Pancreas (tissue), 10 donors: ENCODE data around the gene ZGPAT. TPM values are rescaled to one million over a fixed set of nuclear protein-coding genes. Genes with fewer than 3 reads are reported as not detected.

ENCODE experiments used
- ATAC-seq, 4 donors: fragments of 200-7000 bp; cut with Tn5 transposase; one replicate each; pipeline versions ENCODE4 v1.8.0 to v1.9.1; 2020; ENCODE audit warnings: mild to moderate bottlenecking in 4 of 4, moderate library complexity in 4 of 4
- DNase-seq, 6 donors: peaks; one replicate each; pipeline ENCODE4 v3.0.0-alpha.2; 2020
- FAIRE-seq: peaks from 2 replicates; lab custom pipeline; 2012; peaks lifted over from hg19 to GRCh38; lab: Jason Lieb, UNC
- H3K27ac ChIP-seq, 4 donors: fragments of 200-600 bp; sonication (generic); 1 replicate in 3 of 4; 2 replicates in 1 of 4; pipeline versions ENCODE4 v1.5.0 to v1.8.0; 2020
- H3K27me3 ChIP-seq, 4 donors: fragments of 200-600 bp; one replicate each; pipeline ENCODE4 v1.8.0; 2021
- H3K36me3 ChIP-seq, 3 donors: fragments of 200-600 bp; sonication (generic) in 1 of 3; one replicate each; pipeline versions ENCODE4 v1.5.0 to v1.8.0; 2020 to 2021
- H3K4me1 ChIP-seq, 3 donors: fragments of 200-600 bp; one replicate each; pipeline ENCODE4 v1.8.0; 2021
- H3K4me3 ChIP-seq, 4 donors: fragments of 200-600 bp; sonication (generic) in 2 of 4; one replicate each; pipeline versions ENCODE4 v1.5.0 to v1.8.0; 2020 to 2021
- H3K9me3 ChIP-seq, 4 donors: fragments of 200-600 bp; one replicate each; pipeline ENCODE4 v1.8.0; 2021
- CTCF ChIP-seq, 4 donors: fragments of 200-600 bp; sonication (generic) in 3 of 4; IDR thresholded peaks; one replicate each; pipeline versions ENCODE4 v1.5.0 to v1.8.0; 2021; ENCODE audit warnings: antibody characterized with exemption in 4 of 4
- WGBS, 2 donors: extraction: QIAGEN DNeasy Blood & Tissue Kit; methylation state at CpG; one replicate each; pipeline ENCODE4 v1.1.7; 2013; 5-methylcytosine and 5-hydroxymethylcytosine counted together
- intact Hi-C, 3 donors: fragments of 100-400 bp; cut with DNase I; formaldehyde crosslinking; loops; one replicate each; pipeline versions ENCODE4 v1.11.1 to v1.14.2; 2022
- polyA plus RNA-seq, 2 donors: library from polyadenylated mRNA; stranded (reverse); fragments of 200-250 nt; gene quantifications; one replicate each; pipeline ENCODE4 v1.2.3, GENCODE V29; 2013
- total RNA-seq, 6 donors: library from RNA; stranded (reverse); fragmentation: NEBNext Ultra II Directional in 4 of 6; extraction: Animal tissue kit (Norgen Biotek cat#: 25700) in 4 of 6; gene quantifications; one replicate each; pipeline versions ENCODE4 v1.2.1 to v1.2.4, GENCODE V29; 2021 to 2023
- donor health status: healthy with polysubstance abuse.
- donor health status: DM: no; HTN: no; CAD: no; lungs with moderate emphysema.
- donor health status: DM: no; HTN: no; CAD: no.
- donor health status: control.
- donor health status: control.
- donor health status: Bipolar disorder and iron deficiency.
- donor health status: DM: yes; HTN: yes; CAD: no.
- donor health status: DM: no; HTN: no; CAD: no.
- donor health status: DM: no; HTN: no; CAD: no.
- donor health status: DM: yes; HTN: yes; CAD: no.

ZGPAT gene
- total and polyA plus RNA-seq, 8 donors, result 9.3 to 61.6 (median 12.3) TPM

GRCh38 chr20:63745424-63745805 is 37.6 kb downstream of the ZGPAT start:
- peaks cover 4 to 10% (median 6%) of the 10 kb centered on the region in 3 donors for H3K4me1 ChIP-seq

GRCh38 chr20:63745961-63746731 is 38.3 kb downstream of the ZGPAT start:
- WGBS, 2 donors, result 86 to 87% methylated on average over 26 of the region's 26 CpGs
- peak in 1 of 6 donors; percentile 75 for DNase-seq
- TF ChIP-seq CTCF (IDR thresholded peaks at IDR 0.05), result no peak

More at GRCh38 chr20:63745424-63745805, 37.6 kb downstream of the ZGPAT start:
- no peak for TF ChIP-seq CTCF (IDR thresholded peaks at IDR 0.05)
- Histone ChIP-seq H3K9me3 (no peaks in the 10 kb centered on the region), H3K4me3 (no peak overlapping the region), H3K27ac (no peak overlapping the region), H3K36me3 (peaks cover 0 to 11% (median 6%) of the 10 kb centered on the region in 3 donors), H3K27me3 (no peaks in the 10 kb centered on the region)
- 80 to 83% methylated on average over 15 of the region's 15 CpGs for WGBS, 2 donors
- no peak for ATAC-seq
- no peak for DNase-seq
- FAIRE-seq, result no peak
- intact Hi-C loops, result no loop called here

GRCh38 chr20:63746751-63747315 is 39.0 kb downstream of the ZGPAT start:
- H3K4me3 ChIP-seq, result no peak overlapping the region
- intact Hi-C loops, result no loop called here
- DNase-seq, result peak in 2 of 6 donors; percentile 54 to 77
- ATAC-seq, result no peak
- H3K27ac ChIP-seq, result no peak overlapping the region
- no peak for FAIRE-seq
- H3K4me1 ChIP-seq, result peaks cover 0 to 3% (median 0%) of the 10 kb centered on the region in 3 donors
- no peak for TF ChIP-seq CTCF (IDR thresholded peaks at IDR 0.05)
- peaks cover 0 to 11% (median 6%) of the 10 kb centered on the region in 3 donors for H3K36me3 ChIP-seq
- no peaks in the 10 kb centered on the region for H3K9me3 ChIP-seq
- 88 to 91% methylated on average over 30 to 47 of the region's 47 CpGs for WGBS, 2 donors
- H3K27me3 ChIP-seq, result no peaks in the 10 kb centered on the region

More at GRCh38 chr20:63745961-63746731, 38.3 kb downstream of the ZGPAT start:
- intact Hi-C loops, result no loop called here
- no peak overlapping the region for H3K4me3 ChIP-seq
- H3K36me3 ChIP-seq, result peaks cover 0 to 11% (median 6%) of the 10 kb centered on the region in 3 donors
- H3K27ac ChIP-seq, result no peak overlapping the region
- no peak for ATAC-seq
- FAIRE-seq, result no peak
- H3K9me3 ChIP-seq, result no peaks in the 10 kb centered on the region
- H3K27me3 ChIP-seq, result no peaks in the 10 kb centered on the region
- H3K4me1 ChIP-seq, result peaks cover 1 to 9% (median 4%) of the 10 kb centered on the region in 3 donors

GRCh38 chr20:63747622-63748069 is 39.8 kb downstream of the ZGPAT start:
- TF ChIP-seq CTCF (IDR thresholded peaks at IDR 0.05), result no peak
- H3K4me3 ChIP-seq, result no peak overlapping the region
- peak in 2 of 4 donors; percentile 38 to 54 for ATAC-seq
- no peaks in the 10 kb centered on the region for H3K27me3 ChIP-seq
- intact Hi-C loops, result no loop called here
- peaks cover 0 to 6% (median 5%) of the 10 kb centered on the region in 3 donors for H3K36me3 ChIP-seq
- no peak for FAIRE-seq
- H3K27ac ChIP-seq, result no peak overlapping the region
- no peaks in the 10 kb centered on the region for H3K4me1 ChIP-seq
- DNase-seq, result peak in 2 of 6 donors; percentile 34 to 75
- H3K9me3 ChIP-seq, result no peaks in the 10 kb centered on the region
- WGBS, 2 donors, result 47 to 52% methylated on average over 12 to 13 of the region's 13 CpGs
